Keratinocyte (primary cell): ENCODE measurements around the gene CFAP69. TPM values are rescaled to one million over a fixed set of nuclear protein-coding genes. Genes with fewer than 3 reads are reported as not detected.
"Not testable (repeated sequence)": the region's sequence is repeated elsewhere in the genome, so short reads cannot be mapped to it uniquely, and the experiment has no call there.

Source experiments
- DNase-seq: peaks from one replicate; pipeline ENCODE4 v3.0.0-alpha.2; 2011; ENCODE audit warnings: low read depth, missing footprints, low spot score
- FAIRE-seq: peaks from 2 replicates; lab custom pipeline; 2011; peaks lifted over from hg19 to GRCh38; lab: Jason Lieb, UNC
- H2AFZ ChIP-seq: 2 replicates; pipeline ENCODE4 v1.6.0; 2012; ENCODE audit warnings: low read length, control low read depth, inconsistent platforms; ENCODE audit not compliant: control insufficient read depth
- H3K27ac ChIP-seq: 2 replicates; pipeline ENCODE4 v1.5.1; 2011; ENCODE audit warnings: low read length; ENCODE audit not compliant: control insufficient read depth, insufficient read depth
- H3K27me3 ChIP-seq: 3 replicates; pipeline ENCODE4 v1.6.0; 2011; ENCODE audit warnings: low read length; ENCODE audit not compliant: control insufficient read depth, insufficient read depth; ENCODE audit errors: extremely low read depth
- H3K36me3 ChIP-seq, 2 experiments: 2 replicates in 1 of 2; 3 replicates in 1 of 2; pipeline ENCODE4 v1.5.1; 2011; ENCODE audit warnings: low read length in 2 of 2, mild to moderate bottlenecking in 1 of 2; ENCODE audit not compliant: control insufficient read depth in 2 of 2, insufficient read depth in 2 of 2; ENCODE audit errors: extremely low read depth in 1 of 2
- H3K4me1 ChIP-seq: 3 replicates; pipeline ENCODE4 v1.5.1; 2011; ENCODE audit warnings: low read length; ENCODE audit not compliant: control insufficient read depth, insufficient read depth; ENCODE audit errors: extremely low read depth
- H3K4me2 ChIP-seq: 3 replicates; pipeline ENCODE4 v1.6.0; 2011; ENCODE audit warnings: low read depth, low read length; ENCODE audit not compliant: control insufficient read depth, insufficient read depth; ENCODE audit errors: extremely low read depth
- H3K4me3 ChIP-seq, 3 experiments: fragments of 200-600 bp in 1 of 3; sonication (generic) in 1 of 3; 2 replicates in 2 of 3; 3 replicates in 1 of 3; pipeline ENCODE4 v1.5.1; 2011 to 2016; ENCODE audit warnings: low read length in 3 of 3, mild to moderate bottlenecking in 3 of 3, control low read depth in 2 of 3, inconsistent platforms in 1 of 3, low read depth in 1 of 3, mixed read lengths in 1 of 3, mixed run types in 1 of 3, moderate library complexity in 1 of 3; ENCODE audit not compliant: control insufficient read depth in 2 of 3, insufficient read depth in 2 of 3; ENCODE audit errors: extremely low read depth in 1 of 3
- H3K79me2 ChIP-seq: 2 replicates; pipeline ENCODE4 v1.6.0; 2012; ENCODE audit warnings: low read length; ENCODE audit not compliant: control insufficient read depth, insufficient read depth
- H3K9ac ChIP-seq: 3 replicates; pipeline ENCODE4 v1.6.0; 2011; ENCODE audit warnings: low read length; ENCODE audit not compliant: control insufficient read depth, insufficient read depth; ENCODE audit errors: extremely low read depth
- H3K9me1 ChIP-seq: 3 replicates; pipeline ENCODE4 v1.6.0; 2011; ENCODE audit warnings: low read length; ENCODE audit not compliant: control insufficient read depth, insufficient read depth; ENCODE audit errors: extremely low read depth
- H3K9me3 ChIP-seq: 2 replicates; pipeline ENCODE4 v1.5.1; 2012; ENCODE audit warnings: low read depth, low read length; ENCODE audit not compliant: control insufficient read depth
- H4K20me1 ChIP-seq: 3 replicates; pipeline ENCODE4 v1.6.0; 2011; ENCODE audit warnings: low read length; ENCODE audit not compliant: control insufficient read depth, insufficient read depth; ENCODE audit errors: extremely low read depth
- EZH2 ChIP-seq: IDR thresholded peaks from one replicate; pipeline ENCODE4 v1.6.1; 2012; ENCODE audit warnings: inconsistent platforms, mild to moderate bottlenecking, low read length, moderate library complexity
- dilution Hi-C: fragments of 300-500 bp; cut with MboI; formaldehyde crosslinking; loops from one replicate; pipeline ENCODE4 v1.7.0; 2020; ENCODE audit warnings: low sequenced_read_pairs; ENCODE audit not compliant: extremely low pct_ligation_motif_present
- polyA plus RNA-seq, 5 experiments: library from polyadenylated mRNA; depleted of rRNA in 3 of 5; stranded (reverse) in 3 of 5; stranded (forward) in 1 of 5; unstranded in 1 of 5; fragments of >200 nt; gene quantifications; 1 replicate in 1 of 5; 2 replicates in 3 of 5; 3 replicates in 1 of 5; pipeline versions ENCODE4 v1.2.1 to v1.2.3, GENCODE V29; 2011 to 2012; ENCODE audit warnings: missing spikeins in 2 of 5, low read depth in 1 of 5, low replicate concordance in 1 of 5
- TF ChIP-seq, protein P1 (sequence below), 3 experiments: IDR thresholded peaks in 1 of 3; conservative IDR thresholded peaks in 1 of 3; optimal IDR thresholded peaks in 1 of 3; 2 replicates in 2 of 3; 3 replicates in 1 of 3; pipeline versions ENCODE3 to v1.5.1; 2011; ENCODE audit warnings: low read length in 3 of 3, mild to moderate bottlenecking in 3 of 3, moderate library complexity in 2 of 3, control low read depth in 1 of 3, inconsistent platforms in 1 of 3; ENCODE audit not compliant: insufficient read depth in 2 of 3; ENCODE audit errors: extremely low read depth in 1 of 3

CFAP69 gene
- polyA plus RNA-seq, 1 donor (not counting 4 experiments of a cell fraction or from before 2014, with no cell fraction given) = 1.6 TPM

- TF ChIP-seq EZH2 = no peak
- TF ChIP-seq, protein P1, sequence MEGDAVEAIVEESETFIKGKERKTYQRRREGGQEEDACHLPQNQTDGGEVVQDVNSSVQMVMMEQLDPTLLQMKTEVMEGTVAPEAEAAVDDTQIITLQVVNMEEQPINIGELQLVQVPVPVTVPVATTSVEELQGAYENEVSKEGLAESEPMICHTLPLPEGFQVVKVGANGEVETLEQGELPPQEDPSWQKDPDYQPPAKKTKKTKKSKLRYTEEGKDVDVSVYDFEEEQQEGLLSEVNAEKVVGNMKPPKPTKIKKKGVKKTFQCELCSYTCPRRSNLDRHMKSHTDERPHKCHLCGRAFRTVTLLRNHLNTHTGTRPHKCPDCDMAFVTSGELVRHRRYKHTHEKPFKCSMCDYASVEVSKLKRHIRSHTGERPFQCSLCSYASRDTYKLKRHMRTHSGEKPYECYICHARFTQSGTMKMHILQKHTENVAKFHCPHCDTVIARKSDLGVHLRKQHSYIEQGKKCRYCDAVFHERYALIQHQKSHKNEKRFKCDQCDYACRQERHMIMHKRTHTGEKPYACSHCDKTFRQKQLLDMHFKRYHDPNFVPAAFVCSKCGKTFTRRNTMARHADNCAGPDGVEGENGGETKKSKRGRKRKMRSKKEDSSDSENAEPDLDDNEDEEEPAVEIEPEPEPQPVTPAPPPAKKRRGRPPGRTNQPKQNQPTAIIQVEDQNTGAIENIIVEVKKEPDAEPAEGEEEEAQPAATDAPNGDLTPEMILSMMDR (optimal IDR thresholded peaks at IDR 0.05 in 1 of 3, IDR thresholded peaks at IDR 0.05 in 1 of 3, conservative IDR thresholded peaks at IDR 0.05 in 1 of 3; ENCODE audit: extremely low read depth in 1 of 3, insufficient read depth in 2 of 3, low read length in 3 of 3) = no peak
- Histone ChIP-seq H3K9me1 (no peaks in the 10 kb centered on the region), H3K27ac (peak overlapping the region; percentile 94), H3K79me2 (peaks cover 57% of the 10 kb centered on the region), H3K4me2 (peak overlapping the region; percentile 97), H3K4me1 (peaks cover 6% of the 10 kb centered on the region), H3K9ac (no peak overlapping the region), H3K9me3 (no peaks in the 10 kb centered on the region), H3K4me3 (peak overlapping the region; percentile 80 to 93 (median 88)), H4K20me1 (no peaks in the 10 kb centered on the region), H3K27me3 (no peaks in the 10 kb centered on the region), H2AFZ (no peak overlapping the region), H3K36me3 (peaks cover 1 to 3% of the 10 kb centered on the region in 2 experiments)
- DNase-seq (no peak), FAIRE-seq (no peak)
- dilution Hi-C loops = no loop called here
These were observed 102.8 kb downstream of the CFAP69 start for GRCh38 chr7:90347759-90348158.

DNA sequence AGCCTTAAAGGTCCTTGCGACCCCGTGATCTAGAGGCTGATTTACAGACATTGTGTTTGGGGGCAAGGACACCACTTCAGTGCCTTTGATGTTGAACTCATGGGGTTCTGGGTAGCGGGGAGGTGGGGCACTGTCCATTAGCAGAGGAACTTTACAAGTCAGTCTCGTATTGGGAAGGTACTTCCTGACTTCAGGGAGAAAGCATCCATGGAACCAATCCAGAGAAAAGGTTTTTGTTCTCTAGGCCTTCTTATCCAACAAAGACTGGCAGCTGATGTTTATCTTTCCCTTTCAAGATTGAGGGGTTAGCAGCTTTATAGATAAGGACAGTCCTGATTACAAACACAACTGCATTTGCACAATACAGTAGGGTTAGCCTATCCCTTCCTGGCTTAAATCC, 104.3 kb downstream of the CFAP69 start:
- no peak for FAIRE-seq

GRCh38 chr7:90350032-90350431, 105.1 kb downstream of the CFAP69 start:
- DNase-seq, H3K27ac ChIP-seq, H3K9me1 ChIP-seq, FAIRE-seq, H3K9me3 ChIP-seq, H4K20me1 ChIP-seq, H3K27me3 ChIP-seq, H2AFZ ChIP-seq, dilution Hi-C loops, H3K4me1 ChIP-seq, H3K36me3 ChIP-seq, H3K4me3 ChIP-seq, H3K9ac ChIP-seq, H3K4me2 ChIP-seq: not testable (repeated sequence)
- peaks cover 57% of the 10 kb centered on the region for H3K79me2 ChIP-seq

More for the DNA sequence above, 104.3 kb downstream of the CFAP69 start:
- DNase-seq = no peak
- Histone ChIP-seq H3K9me1 (no peaks in the 10 kb centered on the region), H3K9ac (no peak overlapping the region), H3K27me3 (no peaks in the 10 kb centered on the region), H3K9me3 (no peaks in the 10 kb centered on the region), H3K4me1 (peaks cover 6% of the 10 kb centered on the region), H3K36me3 (peaks cover 2 to 3% of the 10 kb centered on the region in 2 experiments), H3K79me2 (peaks cover 57% of the 10 kb centered on the region), H3K4me2 (no peak overlapping the region), H2AFZ (no peak overlapping the region), H3K4me3 (no peak overlapping the region), H3K27ac (no peak overlapping the region), H4K20me1 (no peaks in the 10 kb centered on the region)
- dilution Hi-C loops = no loop called here
- TF ChIP-seq, protein P1 (optimal IDR thresholded peaks at IDR 0.05 in 1 of 3, IDR thresholded peaks at IDR 0.05 in 1 of 3, conservative IDR thresholded peaks at IDR 0.05 in 1 of 3; ENCODE audit: extremely low read depth in 1 of 3, insufficient read depth in 2 of 3, low read length in 3 of 3) = no peak
- TF ChIP-seq EZH2 = no peak
